ENCODE data around the gene BCKDHA. TPM values are rescaled to one million over a fixed set of nuclear protein-coding genes. Genes with fewer than 3 reads are reported as not detected.

Gene BCKDHA
- total and polyA plus RNA-seq, 9 of the 15 experiments (the other 6 are each of a cell fraction or from before 2014, with no cell fraction given): 4.5 to 52.5 (median 14.1) TPM

DNA sequence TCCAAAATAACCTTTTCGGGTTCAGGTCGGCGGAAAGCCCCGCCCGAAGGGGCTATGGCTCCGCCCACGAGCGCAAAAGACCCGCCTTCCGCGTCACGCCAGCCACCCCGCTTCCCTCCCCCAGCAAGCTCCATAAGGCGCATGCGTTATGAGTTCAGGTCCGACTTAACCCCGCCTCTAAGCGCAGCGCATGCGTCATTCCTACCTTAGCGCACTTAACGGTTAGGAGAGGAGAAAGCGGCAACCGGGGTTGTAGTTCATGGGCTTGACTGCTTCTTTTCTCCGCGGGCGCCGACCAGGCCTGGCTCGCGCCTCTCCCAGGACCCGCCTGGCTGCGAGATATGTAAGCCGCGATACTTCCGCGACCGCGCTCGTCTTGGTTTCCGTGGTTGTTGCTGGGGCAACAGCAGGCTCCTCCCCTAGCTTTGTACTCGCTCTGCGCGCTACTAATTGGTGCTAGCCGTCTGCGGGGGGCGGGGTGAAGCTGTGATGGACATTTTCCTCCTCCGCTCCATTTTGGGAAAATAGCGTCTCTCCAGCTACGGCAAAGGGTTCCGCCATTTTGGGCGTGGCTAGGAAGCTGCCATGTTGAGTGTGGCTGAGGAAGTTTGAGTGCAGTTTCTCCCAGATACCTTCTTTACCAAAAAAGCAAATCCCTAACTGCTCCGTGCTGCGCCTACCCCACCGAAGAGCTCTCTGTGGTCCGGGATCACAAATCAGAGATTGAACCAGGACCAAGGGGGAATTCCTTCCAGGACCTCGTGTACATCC is 33.7 kb upstream of the BCKDHA start, which contains the start of gene B9D2 (continued):
- TF ChIP-seq, protein P1, sequence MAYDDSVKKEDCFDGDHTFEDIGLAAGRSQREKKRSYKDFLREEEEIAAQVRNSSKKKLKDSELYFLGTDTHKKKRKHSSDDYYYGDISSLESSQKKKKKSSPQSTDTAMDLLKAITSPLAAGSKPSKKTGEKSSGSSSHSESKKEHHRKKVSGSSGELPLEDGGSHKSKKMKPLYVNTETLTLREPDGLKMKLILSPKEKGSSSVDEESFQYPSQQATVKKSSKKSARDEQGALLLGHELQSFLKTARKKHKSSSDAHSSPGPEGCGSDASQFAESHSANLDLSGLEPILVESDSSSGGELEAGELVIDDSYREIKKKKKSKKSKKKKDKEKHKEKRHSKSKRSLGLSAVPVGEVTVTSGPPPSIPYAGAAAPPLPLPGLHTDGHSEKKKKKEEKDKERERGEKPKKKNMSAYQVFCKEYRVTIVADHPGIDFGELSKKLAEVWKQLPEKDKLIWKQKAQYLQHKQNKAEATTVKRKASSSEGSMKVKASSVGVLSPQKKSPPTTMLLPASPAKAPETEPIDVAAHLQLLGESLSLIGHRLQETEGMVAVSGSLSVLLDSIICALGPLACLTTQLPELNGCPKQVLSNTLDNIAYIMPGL (CRISPR knock-in tag; IDR thresholded peaks at IDR 0.05): peak; percentile 62; the same call in 1 of the 2 replicates
- TF ChIP-seq POLR3A (IDR thresholded peaks at IDR 0.05; ENCODE audit: borderline replicate concordance, extremely low read depth, insufficient read depth, insufficient read length) (no peak), ZNF253 (CRISPR knock-in tag; conservative IDR thresholded peaks at IDR 0.05) (no peak), PYGO2 (tag; IDR thresholded peaks at IDR 0.05) (no peak), KAT8 (IDR thresholded peaks at IDR 0.05; ENCODE audit: low read depth) (no peak), MEF2A (IDR thresholded peaks at IDR 0.05; ENCODE audit: control insufficient read depth, low read depth, low read length) (no peak), ZSCAN29 (IDR thresholded peaks at IDR 0.05) (no peak), ZNF12 (CRISPR knock-in tag; IDR thresholded peaks at IDR 0.05) (no peak), C11orf30 (IDR thresholded peaks at IDR 0.05; ENCODE audit: low read depth) (no peak), KLF1 (tag; IDR thresholded peaks at IDR 0.05) (no peak), GABPB1 (CRISPR knock-in tag; IDR thresholded peaks at IDR 0.05) (peak; percentile 75), MAFF (IDR thresholded peaks at IDR 0.05; ENCODE audit: low read length) (no peak), HNRNPL (IDR thresholded peaks at IDR 0.05; ENCODE audit: low read depth, low read length) (no peak), RAD51 (IDR thresholded peaks at IDR 0.05; ENCODE audit: borderline replicate concordance, low read depth) (no peak), TEAD4 (IDR thresholded peaks at IDR 0.05; ENCODE audit: low read length) (peak; percentile 46; the same call in 1 of the 2 replicates), TEAD4 (CRISPR knock-in tag; IDR thresholded peaks at IDR 0.05; ENCODE audit: borderline replicate concordance) (no peak), NR4A1 (CRISPR knock-in tag; IDR thresholded peaks at IDR 0.05) (0 out of 2 replicates have a peak, but pooled peaks have one; percentile 55), NR4A1 (tag; IDR thresholded peaks at IDR 0.05) (no peak)
- TF ChIP-seq, protein P2, sequence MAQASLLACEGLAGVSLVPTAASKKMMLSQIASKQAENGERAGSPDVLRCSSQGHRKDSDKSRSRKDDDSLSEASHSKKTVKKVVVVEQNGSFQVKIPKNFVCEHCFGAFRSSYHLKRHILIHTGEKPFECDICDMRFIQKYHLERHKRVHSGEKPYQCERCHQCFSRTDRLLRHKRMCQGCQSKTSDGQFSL (CRISPR knock-in tag; IDR thresholded peaks at IDR 0.05): no peak
- TF ChIP-seq, protein P2 (tag; IDR thresholded peaks at IDR 0.05): no peak
- TF ChIP-seq, protein P3, sequence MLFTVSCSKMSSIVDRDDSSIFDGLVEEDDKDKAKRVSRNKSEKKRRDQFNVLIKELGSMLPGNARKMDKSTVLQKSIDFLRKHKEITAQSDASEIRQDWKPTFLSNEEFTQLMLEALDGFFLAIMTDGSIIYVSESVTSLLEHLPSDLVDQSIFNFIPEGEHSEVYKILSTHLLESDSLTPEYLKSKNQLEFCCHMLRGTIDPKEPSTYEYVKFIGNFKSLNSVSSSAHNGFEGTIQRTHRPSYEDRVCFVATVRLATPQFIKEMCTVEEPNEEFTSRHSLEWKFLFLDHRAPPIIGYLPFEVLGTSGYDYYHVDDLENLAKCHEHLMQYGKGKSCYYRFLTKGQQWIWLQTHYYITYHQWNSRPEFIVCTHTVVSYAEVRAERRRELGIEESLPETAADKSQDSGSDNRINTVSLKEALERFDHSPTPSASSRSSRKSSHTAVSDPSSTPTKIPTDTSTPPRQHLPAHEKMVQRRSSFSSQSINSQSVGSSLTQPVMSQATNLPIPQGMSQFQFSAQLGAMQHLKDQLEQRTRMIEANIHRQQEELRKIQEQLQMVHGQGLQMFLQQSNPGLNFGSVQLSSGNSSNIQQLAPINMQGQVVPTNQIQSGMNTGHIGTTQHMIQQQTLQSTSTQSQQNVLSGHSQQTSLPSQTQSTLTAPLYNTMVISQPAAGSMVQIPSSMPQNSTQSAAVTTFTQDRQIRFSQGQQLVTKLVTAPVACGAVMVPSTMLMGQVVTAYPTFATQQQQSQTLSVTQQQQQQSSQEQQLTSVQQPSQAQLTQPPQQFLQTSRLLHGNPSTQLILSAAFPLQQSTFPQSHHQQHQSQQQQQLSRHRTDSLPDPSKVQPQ (CRISPR knock-in tag; IDR thresholded peaks at IDR 0.05; ENCODE audit: borderline replicate concordance): no peak
- TF ChIP-seq, protein P4, sequence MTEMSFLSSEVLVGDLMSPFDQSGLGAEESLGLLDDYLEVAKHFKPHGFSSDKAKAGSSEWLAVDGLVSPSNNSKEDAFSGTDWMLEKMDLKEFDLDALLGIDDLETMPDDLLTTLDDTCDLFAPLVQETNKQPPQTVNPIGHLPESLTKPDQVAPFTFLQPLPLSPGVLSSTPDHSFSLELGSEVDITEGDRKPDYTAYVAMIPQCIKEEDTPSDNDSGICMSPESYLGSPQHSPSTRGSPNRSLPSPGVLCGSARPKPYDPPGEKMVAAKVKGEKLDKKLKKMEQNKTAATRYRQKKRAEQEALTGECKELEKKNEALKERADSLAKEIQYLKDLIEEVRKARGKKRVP (CRISPR knock-in tag; IDR thresholded peaks at IDR 0.05): peak; percentile 40
- TF ChIP-seq, protein P5, sequence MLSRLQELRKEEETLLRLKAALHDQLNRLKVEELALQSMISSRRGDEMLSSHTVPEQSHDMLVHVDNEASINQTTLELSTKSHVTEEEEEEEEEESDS (CRISPR knock-in tag; IDR thresholded peaks at IDR 0.05): no peak

Measured in K562 (cell line).